ENCODE measurements around the gene XXYLT1. TPM values are rescaled to one million over a fixed set of nuclear protein-coding genes. Genes with fewer than 3 reads are reported as not detected.

XXYLT1 gene
- total and polyA plus RNA-seq, 10 of the 15 experiments (the other 5 are each of a cell fraction or from before 2014, with no cell fraction given): 1.2 to 14.2 (median 9.3) TPM

GRCh38 chr3:195105841-195106417 is 165.0 kb downstream of the XXYLT1 start:
- ChIA-PET CTCF (interaction anchor here (0.6 to 3.2 kb wide), 12 partner anchors 14 to 436 kb away, joined by 3 to 61 read pairs (median 6); partner anchors contain the start of gene XXYLT1), RAD21 (ENCODE audit: unreplicated experiment) (interaction anchor here (0.9 to 3.2 kb wide), 5 partner anchors 23 to 434 kb away, joined by 3 to 36 read pairs (median 6); partner anchors contain the start of gene LSG1), POLR2A (no interaction called here), SMC1A (ENCODE audit: uncharacterized antibody, unreplicated experiment) (interaction anchor here (0.6 to 2.0 kb wide), 6 partner anchors 16 to 424 kb away, joined by 3 to 23 read pairs (median 3); no protein-coding TSS in a partner anchor)
- H3K9me3 ChIP-seq (replicated peaks; ENCODE audit: control insufficient read depth, insufficient read depth, low read length): no peaks in the 10 kb centered on the region
- ATAC-seq: no peak
- no peaks in the 10 kb centered on the region for H3K27me3 ChIP-seq (replicated peaks in 1 of 2; ENCODE audit: control insufficient read depth in 2 of 2, insufficient read depth in 2 of 2, low read length in 1 of 2)
- FAIRE-seq: no peak
- no peak overlapping the region for H3K4me3 ChIP-seq
- H3K4me2 ChIP-seq (ENCODE audit: control insufficient read depth, insufficient read depth): peak overlapping the region; percentile 72; the same call in 1 of the 2 replicates
- H4K20me1 ChIP-seq (ENCODE audit: control insufficient read depth, insufficient read depth): no peaks in the 10 kb centered on the region
- H3K36me3 ChIP-seq (ENCODE audit: control insufficient read depth in 2 of 2, insufficient read depth in 2 of 2, low read length in 1 of 2): no peaks in the 10 kb centered on the region; a peak in 1 of 4 replicates
- no peaks in the 10 kb centered on the region for H3K79me2 ChIP-seq (ENCODE audit: control insufficient read depth, insufficient read depth, low read length)
- H3K27ac ChIP-seq (ENCODE audit: control insufficient read depth, insufficient read depth): no peak overlapping the region
- no peak for TF ChIP-seq CBX3 (IDR thresholded peaks at IDR 0.05; ENCODE audit: borderline replicate concordance, low read depth)
- intact Hi-C loops (cut with micrococcal nuclease; ENCODE audit: unreplicated experiment): loop anchor here (1.0 kb wide), 3 partner anchors 104 to 424 kb away; no protein-coding TSS in a partner anchor
- no peak overlapping the region for H3K9ac ChIP-seq (ENCODE audit: control insufficient read depth, insufficient read depth, low read length)
- in situ Hi-C loops (cut with MboI): no loop called here
- no peak for DNase-seq (ENCODE audit: low read depth, low spot score)
- 78% methylated on average over 11 of the region's 12 CpGs for WGBS (ENCODE audit: insufficient coverage, insufficient replicate concordance, low lambda C conversion rate, missing lambda C conversion rate)
- BruUV-seq (replicated peaks): no TSS peak
- H3K4me1 ChIP-seq (ENCODE audit: control insufficient read depth, insufficient read depth, low read length): peaks cover 2% of the 10 kb centered on the region
- peak overlapping the region; percentile 66 for H2AFZ ChIP-seq (ENCODE audit: control insufficient read depth, low read depth, low read length)

- Histone ChIP-seq H3K36me3 (ENCODE audit: control insufficient read depth in 2 of 2, insufficient read depth in 2 of 2, low read length in 1 of 2) (no peaks in the 10 kb centered on the region; a peak in 1 of 4 replicates), H4K20me1 (ENCODE audit: control insufficient read depth, insufficient read depth) (no peaks in the 10 kb centered on the region), H2AFZ (ENCODE audit: control insufficient read depth, low read depth, low read length) (no peak overlapping the region), H3K4me2 (ENCODE audit: control insufficient read depth, insufficient read depth) (no peak overlapping the region), H3K4me1 (ENCODE audit: control insufficient read depth, insufficient read depth, low read length) (peaks cover 7% of the 10 kb centered on the region), H3K27me3 (replicated peaks in 1 of 2; ENCODE audit: control insufficient read depth in 2 of 2, insufficient read depth in 2 of 2, low read length in 1 of 2) (no peaks in the 10 kb centered on the region), H3K27ac (ENCODE audit: control insufficient read depth, insufficient read depth) (no peak overlapping the region), H3K9ac (ENCODE audit: control insufficient read depth, insufficient read depth, low read length) (no peak overlapping the region), H3K9me3 (replicated peaks; ENCODE audit: control insufficient read depth, insufficient read depth, low read length) (no peaks in the 10 kb centered on the region), H3K4me3 (no peak overlapping the region), H3K79me2 (ENCODE audit: control insufficient read depth, insufficient read depth, low read length) (no peaks in the 10 kb centered on the region)
- ChIA-PET SMC1A (ENCODE audit: uncharacterized antibody, unreplicated experiment) (interaction anchor here (0.6 to 1.2 kb wide), 3 partner anchors 17 to 239 kb away, joined by 3 read pairs; no protein-coding TSS in a partner anchor), RAD21 (ENCODE audit: unreplicated experiment) (interaction anchor here (0.5 to 1.2 kb wide), 4 partner anchors 103 to 808 kb away, joined by 3 to 7 read pairs (median 3); no protein-coding TSS in a partner anchor), POLR2A (interaction anchor here (1.7 kb wide), 1 partner anchor 153 kb away, joined by 4 read pairs; no protein-coding TSS in a partner anchor), CTCF (interaction anchor here (0.6 to 2.6 kb wide), 4 partner anchors 14 to 422 kb away, joined by 3 to 23 read pairs (median 8); no protein-coding TSS in a partner anchor)
- BruUV-seq (replicated peaks): no TSS peak
- DNase-seq (ENCODE audit: low read depth, low spot score): no peak
- no peak for ATAC-seq
- 82% methylated on average over 13 of the region's 13 CpGs for WGBS (ENCODE audit: insufficient coverage, insufficient replicate concordance, low lambda C conversion rate, missing lambda C conversion rate)
- FAIRE-seq: no peak
- TF ChIP-seq TCF3 (IDR thresholded peaks at IDR 0.05; ENCODE audit: borderline replicate concordance, insufficient read depth, low read depth, low read length) (no peak), BHLHE40 (IDR thresholded peaks at IDR 0.05; ENCODE audit: borderline replicate concordance in 1 of 2, low read depth in 2 of 2, low read length in 1 of 2) (no peak), RAD21 (IDR thresholded peaks at IDR 0.05; ENCODE audit: insufficient read depth, low read depth, low read length) (no peak), FOXM1 (IDR thresholded peaks at IDR 0.05; ENCODE audit: low read depth, low read length) (no peak), SRF (IDR thresholded peaks at IDR 0.05; ENCODE audit: low read depth in 2 of 2, low read length in 2 of 2) (no peak), FOS (IDR thresholded peaks at IDR 0.05; ENCODE audit: borderline replicate concordance, extremely low read depth, insufficient read length) (no peak), CREB1 (IDR thresholded peaks at IDR 0.05; ENCODE audit: low read depth) (no peak), HDAC2 (IDR thresholded peaks at IDR 0.05) (no peak), BCLAF1 (IDR thresholded peaks at IDR 0.05) (no peak), MYB (IDR thresholded peaks at IDR 0.05; ENCODE audit: borderline replicate concordance, low read depth, low read length) (no peak)
- intact Hi-C loops (cut with micrococcal nuclease; ENCODE audit: unreplicated experiment) (no loop called here), in situ Hi-C loops (cut with MboI) (no loop called here)
Measured at GRCh38 chr3:195105389-195105788, 165.6 kb downstream of the XXYLT1 start.
